GM19025 (cell line): Measurements from ENCODE around the gene ADRA2C.

Source experiments
- ATAC-seq: cut with Tn5 transposase; IDR thresholded peaks from one replicate; pipeline ENCODE4 v1.9.1; 2021; ENCODE audit warnings: mild to moderate bottlenecking, low read depth, moderate library complexity; ENCODE audit not compliant: unreplicated experiment

Gene ADRA2C

GRCh38 chr4:3756343-3757059, 9.7 kb upstream of the ADRA2C start:
- ATAC-seq = no peak

GRCh38 chr4:3759236-3759635, 6.9 kb upstream of the ADRA2C start:
- ATAC-seq = no peak

GRCh38 chr4:3760346-3760745, 5.8 kb upstream of the ADRA2C start:
- no peak for ATAC-seq

GRCh38 chr4:3760841-3761240, 5.3 kb upstream of the ADRA2C start:
- no peak for ATAC-seq

- no peak for ATAC-seq
Measured at GRCh38 chr4:3762264-3762663, 3.9 kb upstream of the ADRA2C start.

- no peak for ATAC-seq
Measured at GRCh38 chr4:3762753-3763549, 3.2 kb upstream of the ADRA2C start.

DNA sequence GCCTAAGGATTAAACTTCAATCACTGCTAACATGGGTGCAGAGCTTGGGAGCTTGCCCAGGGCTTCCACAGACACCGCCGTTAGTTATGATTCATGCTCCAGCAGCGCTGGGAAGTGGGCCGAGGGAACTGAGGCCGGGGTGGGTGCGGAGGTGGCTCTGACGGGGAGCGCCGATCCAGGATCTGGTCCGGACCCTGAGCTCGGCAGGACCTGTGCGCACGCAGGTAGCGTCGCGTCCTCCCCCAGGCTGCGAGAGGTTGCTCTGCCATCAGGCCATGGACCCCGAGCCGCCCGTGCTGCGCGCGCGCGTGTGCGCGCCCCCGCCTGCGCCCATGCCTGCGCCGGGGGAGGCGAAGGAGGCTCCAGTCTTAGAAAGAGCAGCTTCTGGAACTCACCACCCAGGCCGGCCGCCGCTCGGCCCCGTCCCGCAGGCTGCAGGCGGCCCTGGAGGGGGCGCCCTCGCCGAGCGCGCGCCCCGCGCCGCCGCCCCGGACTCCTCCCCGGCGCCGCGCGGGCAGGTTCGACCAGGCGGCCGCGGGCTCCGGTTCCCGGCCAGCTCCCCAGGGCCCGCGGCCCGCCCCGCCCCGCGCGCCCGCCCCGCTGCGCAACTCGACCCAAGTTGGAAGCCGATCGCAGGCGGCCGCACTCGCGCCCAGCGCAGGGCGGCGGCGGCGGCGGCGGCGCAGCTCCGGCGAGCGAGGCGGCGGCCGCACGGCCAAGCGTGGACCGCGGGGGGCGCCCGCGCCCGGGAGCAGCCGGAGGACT, 732 bp upstream of the ADRA2C start:
- ATAC-seq = no peak

DNA sequence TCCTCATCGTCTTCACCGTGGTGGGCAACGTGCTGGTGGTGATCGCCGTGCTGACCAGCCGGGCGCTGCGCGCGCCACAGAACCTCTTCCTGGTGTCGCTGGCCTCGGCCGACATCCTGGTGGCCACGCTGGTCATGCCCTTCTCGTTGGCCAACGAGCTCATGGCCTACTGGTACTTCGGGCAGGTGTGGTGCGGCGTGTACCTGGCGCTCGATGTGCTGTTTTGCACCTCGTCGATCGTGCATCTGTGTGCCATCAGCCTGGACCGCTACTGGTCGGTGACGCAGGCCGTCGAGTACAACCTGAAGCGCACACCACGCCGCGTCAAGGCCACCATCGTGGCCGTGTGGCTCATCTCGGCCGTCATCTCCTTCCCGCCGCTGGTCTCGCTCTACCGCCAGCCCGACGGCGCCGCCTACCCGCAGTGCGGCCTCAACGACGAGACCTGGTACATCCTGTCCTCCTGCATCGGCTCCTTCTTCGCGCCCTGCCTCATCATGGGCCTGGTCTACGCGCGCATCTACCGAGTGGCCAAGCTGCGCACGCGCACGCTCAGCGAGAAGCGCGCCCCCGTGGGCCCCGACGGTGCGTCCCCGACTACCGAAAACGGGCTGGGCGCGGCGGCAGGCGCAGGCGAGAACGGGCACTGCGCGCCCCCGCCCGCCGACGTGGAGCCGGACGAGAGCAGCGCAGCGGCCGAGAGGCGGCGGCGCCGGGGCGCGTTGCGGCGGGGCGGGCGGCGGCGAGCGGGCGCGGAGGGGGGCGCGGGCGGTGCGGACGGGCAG, 792 bp downstream of the ADRA2C start:
- no peak for ATAC-seq

GRCh38 chr4:3767570-3768288, 1.5 kb downstream of the ADRA2C start:
- ATAC-seq = no peak

DNA sequence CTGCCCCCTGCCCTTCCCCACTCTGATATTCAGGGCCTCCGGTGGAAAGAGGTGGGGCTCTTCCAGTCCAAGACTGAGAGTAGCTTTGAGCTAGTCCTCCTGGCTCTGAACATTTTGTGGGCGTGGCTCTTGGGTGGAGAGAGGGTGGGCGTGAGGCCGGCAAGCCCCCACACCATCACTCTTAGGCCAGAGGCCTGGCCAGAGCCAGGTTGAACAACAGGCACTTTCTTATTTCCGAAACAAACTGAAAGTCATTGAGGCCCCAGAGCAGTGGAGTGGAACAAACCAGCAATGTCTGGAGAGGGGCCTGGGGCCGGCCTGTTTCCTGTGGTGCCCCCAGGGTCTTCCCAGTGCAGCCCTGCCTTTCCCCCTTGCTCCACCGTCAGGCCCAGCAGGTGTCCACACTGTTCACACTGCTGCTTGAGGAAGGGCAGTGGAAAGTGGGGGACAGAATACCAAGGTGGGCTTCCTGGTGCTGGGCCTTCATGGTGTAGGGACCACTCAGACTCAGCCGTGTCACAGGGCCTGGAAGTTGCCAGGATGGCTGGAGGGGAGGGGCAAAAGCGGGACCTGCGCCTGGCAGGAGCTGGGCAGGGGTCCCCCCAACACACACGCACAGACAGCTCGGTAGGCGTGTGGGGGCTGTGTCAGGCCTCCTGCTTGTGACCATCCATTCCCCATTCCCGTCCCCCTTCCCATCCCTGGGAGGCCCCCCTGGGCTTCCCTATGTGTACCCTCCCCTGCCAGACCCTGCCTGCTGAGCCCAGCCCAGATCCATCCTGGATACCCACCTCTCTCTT, 2.9 kb downstream of the ADRA2C start:
- ATAC-seq = no peak

GRCh38 chr4:3769642-3770184, 3.5 kb downstream of the ADRA2C start:
- ATAC-seq = no peak

GRCh38 chr4:3770323-3771163, 4.4 kb downstream of the ADRA2C start:
- ATAC-seq = no peak

GRCh38 chr4:3771164-3771809, 5.1 kb downstream of the ADRA2C start:
- ATAC-seq = no peak

DNA sequence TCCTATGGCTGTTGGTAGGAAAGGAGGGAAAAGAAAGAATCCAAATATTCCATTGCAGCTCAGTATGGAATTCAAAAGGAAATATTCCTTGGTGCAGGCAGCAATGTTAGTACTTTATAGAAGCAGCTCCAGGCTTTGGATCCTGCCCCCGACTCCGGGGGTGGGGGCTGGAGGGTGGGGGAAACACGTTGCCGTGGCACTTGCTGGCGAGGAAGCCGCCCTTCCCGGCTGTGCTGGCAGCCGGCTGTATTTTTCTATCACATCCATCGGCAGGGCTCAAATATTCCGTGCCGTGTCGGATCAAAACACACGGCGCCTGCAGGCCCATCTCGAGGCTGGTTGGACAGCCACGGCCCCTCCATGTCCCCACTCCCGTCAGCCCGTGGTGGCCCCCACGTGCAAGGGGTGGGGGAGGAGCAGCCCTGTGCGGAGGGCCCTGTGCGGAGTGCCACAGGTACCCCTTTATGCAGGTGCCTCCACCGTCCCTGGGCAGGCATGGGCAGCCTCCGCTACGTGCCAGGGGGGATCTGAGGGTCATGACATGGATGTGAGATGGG, 5.8 kb downstream of the ADRA2C start:
- ATAC-seq = no peak

DNA sequence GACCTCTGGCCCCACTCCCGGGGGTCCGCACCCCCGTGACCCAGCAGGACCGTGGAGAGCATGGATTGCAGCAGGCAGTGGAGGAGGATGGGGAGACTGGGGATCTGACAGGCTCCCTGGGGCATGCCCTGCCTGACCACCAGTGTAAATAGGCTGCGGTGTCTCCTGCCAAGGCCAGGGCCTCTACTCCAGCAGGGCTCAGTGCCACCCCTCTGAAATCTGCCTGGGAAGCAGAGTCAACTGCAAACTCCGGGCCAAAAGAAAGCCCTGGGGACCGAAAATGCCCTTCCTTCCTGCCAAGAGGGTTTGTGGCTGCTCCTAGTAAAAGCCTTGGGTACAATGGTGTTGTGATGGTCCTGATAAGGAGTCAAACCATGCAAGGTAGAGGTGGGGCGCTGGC, 6.4 kb downstream of the ADRA2C start:
- no peak for ATAC-seq

DNA sequence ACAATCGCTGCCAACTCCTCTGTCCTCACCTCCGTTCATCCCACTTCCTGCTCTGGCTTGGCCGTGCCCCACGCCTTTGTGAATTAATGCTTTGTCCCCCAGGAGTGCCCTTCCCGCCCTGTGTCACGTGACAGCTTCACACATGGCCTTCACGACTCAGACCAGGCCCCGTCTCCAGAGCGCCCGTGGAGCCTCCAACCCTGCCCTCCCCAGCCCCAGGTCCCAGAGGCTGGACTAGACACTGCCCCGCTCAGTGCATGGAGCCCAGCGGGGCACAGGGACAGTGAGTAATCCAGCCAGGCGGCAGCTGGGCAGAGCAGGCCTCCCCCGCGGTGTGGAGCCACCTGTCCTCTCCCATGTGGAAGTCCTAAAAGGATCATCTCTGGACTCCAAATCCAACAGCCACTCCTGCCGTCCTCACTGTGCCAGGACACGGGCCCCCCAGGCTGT, 7.4 kb downstream of the ADRA2C start:
- ATAC-seq = no peak

- ATAC-seq = no peak
Measured at GRCh38 chr4:3774253-3774883, 8.2 kb downstream of the ADRA2C start.
